ENCODE data around the gene SLC6A19. TPM values are rescaled to one million over a fixed set of nuclear protein-coding genes. Genes with fewer than 3 reads are reported as not detected.

The SLC6A19 gene
- total and polyA plus RNA-seq, 9 of the 15 experiments (the other 6 are each of a cell fraction or from before 2014, with no cell fraction given), result 0.03 to 1.6 (median 0.59) TPM

GRCh38 chr5:1172007-1172581 is 29.3 kb upstream of the SLC6A19 start:
- Histone ChIP-seq H3K9ac (ENCODE audit: insufficient read depth in 1 of 2, low read depth in 2 of 2, low read length in 2 of 2) (no peak overlapping the region; a peak in 1 of 4 replicates), H4K20me1 (replicated peaks; ENCODE audit: control insufficient read depth, insufficient read depth, low read length) (peaks cover 3% of the 10 kb centered on the region; the same call in 1 of the 2 replicates), H3K27me3 (ENCODE audit: control insufficient read depth in 2 of 2, insufficient read depth in 2 of 2, low read length in 2 of 2) (peaks cover 10 to 33% of the 10 kb centered on the region in 2 experiments), H2AFZ (ENCODE audit: low read depth, low read length) (no peak overlapping the region), H3K27ac (ENCODE audit: extremely low read depth, low read depth, low read length) (no peak overlapping the region), H3K79me2 (ENCODE audit: control insufficient read depth, insufficient read depth, low read length) (no peaks in the 10 kb centered on the region), H3K9me3 (replicated peaks; ENCODE audit: control insufficient read depth, insufficient read depth, low read depth, low read length) (no peaks in the 10 kb centered on the region), H3K9me1 (ENCODE audit: control insufficient read depth, insufficient read depth, low read length) (no peaks in the 10 kb centered on the region), H3K4me2 (ENCODE audit: insufficient read depth, low read length) (no peak overlapping the region), H3K4me1 (replicated peaks in 1 of 2; ENCODE audit: control insufficient read depth in 2 of 2, insufficient read depth in 2 of 2, low read length in 2 of 2) (peaks cover 2 to 40% of the 10 kb centered on the region in 2 experiments; a peak in 4 of 5 replicates), H3K4me3 (no peak overlapping the region), H3K36me3 (ENCODE audit: control insufficient read depth, insufficient read depth, low read length) (no peaks in the 10 kb centered on the region)
- in situ Hi-C loops (cut with MboI), result loop anchor here (5.0 kb wide), 1 partner anchor 35 kb away; no protein-coding TSS in a partner anchor
- ChIA-PET CTCF (ENCODE audit: low intra/inter-chr PET ratio) (no interaction called here), POLR2A (no interaction called here)
- no peak for FAIRE-seq
- no peak for TF ChIP-seq MBD2 (IDR thresholded peaks at IDR 0.05; ENCODE audit: borderline replicate concordance, low read depth)
- TF ChIP-seq RBFOX2 (IDR thresholded peaks at IDR 0.05; ENCODE audit: low read depth, low read length), result peak; percentile 25; the same call in 1 of the 2 replicates
- no peak for TF ChIP-seq ZNF445 (CRISPR knock-in tag; IDR thresholded peaks at IDR 0.05; ENCODE audit: low read depth)
- peak; percentile 37; the same call in 1 of the 2 replicates for TF ChIP-seq POLR2G (IDR thresholded peaks at IDR 0.05; ENCODE audit: low read depth, low read length)
- no peak for TF ChIP-seq NR0B1 (IDR thresholded peaks at IDR 0.05; ENCODE audit: partially characterized antibody)
- no peak for ATAC-seq
- BruUV-seq (replicated peaks), result no TSS peak
- intact Hi-C loops (cut with micrococcal nuclease), result no loop called here
- 41% methylated on average over 19 of the region's 20 CpGs for WGBS (ENCODE audit: insufficient coverage, low coverage, missing lambda C conversion rate)
- DNase-seq (ENCODE audit: extremely low read depth in 1 of 4, low spot score in 3 of 4), result no peak

Data from K562 (cell line).